ENCODE results near the gene ITPR1. TPM values are rescaled to one million over a fixed set of nuclear protein-coding genes. Genes with fewer than 3 reads are reported as not detected.

ITPR1 gene
- total RNA-seq, 1 donor from 2014 or later = 53.1 TPM

DNA sequence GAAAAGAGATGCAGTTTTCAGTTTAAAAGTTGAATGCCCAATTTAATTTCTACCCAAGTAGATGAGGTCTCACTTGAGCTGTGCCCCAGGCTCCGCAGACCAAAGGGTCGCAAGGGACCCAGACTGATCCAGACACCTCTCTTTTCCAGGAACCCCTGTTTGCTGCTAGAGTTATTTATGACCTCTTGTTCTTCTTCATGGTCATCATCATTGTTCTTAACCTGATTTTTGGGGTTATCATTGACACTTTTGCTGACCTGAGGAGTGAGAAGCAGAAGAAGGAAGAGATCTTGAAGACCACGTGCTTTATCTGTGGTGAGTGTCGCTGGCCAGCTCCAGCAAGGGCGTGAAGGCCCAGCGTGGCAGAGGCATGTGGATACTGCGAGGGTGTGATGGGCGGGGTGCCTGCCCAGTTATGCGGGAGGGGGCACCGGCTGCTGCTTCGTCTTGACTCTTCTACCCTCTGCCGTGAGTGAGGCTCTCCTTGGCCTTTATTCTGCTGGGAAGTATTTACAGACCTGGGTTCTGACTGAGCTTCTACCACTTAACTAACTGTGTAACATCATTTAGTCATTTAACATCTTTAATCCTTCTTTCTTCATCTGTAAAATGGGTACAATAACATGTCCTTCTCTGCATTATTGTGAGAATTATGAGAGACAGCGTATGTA lies 321.9 kb downstream of the ITPR1 start:
- H3K27ac Mint-ChIP-seq (ENCODE audit: unreplicated experiment) = peak overlapping the region; percentile 24

DNA sequence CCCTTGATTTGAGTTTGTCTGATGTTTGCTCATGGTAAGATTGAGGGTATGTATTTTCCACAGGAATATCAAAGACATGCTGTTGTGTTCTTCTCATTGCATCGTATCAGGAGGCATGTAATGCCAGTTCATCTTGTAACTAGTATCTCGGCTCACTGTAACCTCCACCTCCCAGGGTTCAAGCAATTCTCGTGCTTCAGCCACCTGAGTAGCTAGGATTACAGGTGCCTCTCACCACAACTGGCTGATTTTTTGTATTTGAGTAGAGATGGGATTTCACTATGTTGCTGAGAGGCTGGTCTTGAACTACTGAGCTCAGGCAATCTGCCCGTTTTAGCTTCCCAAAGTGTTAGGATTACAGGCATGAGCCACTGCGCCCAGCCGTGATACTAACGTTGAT lies 323.2 kb downstream of the ITPR1 start:
- Mint-ChIP-seq H3K4me3 (ENCODE audit: unreplicated experiment) (no peak overlapping the region), H3K27me3 (ENCODE audit: unreplicated experiment) (peaks cover 3% of the 10 kb centered on the region), H3K9me3 (ENCODE audit: unreplicated experiment) (peaks cover 8% of the 10 kb centered on the region), H3K4me1 (ENCODE audit: unreplicated experiment) (peaks cover 3% of the 10 kb centered on the region), H3K36me3 (ENCODE audit: low read depth, unreplicated experiment) (peaks cover 73% of the 10 kb centered on the region), H3K27ac (ENCODE audit: unreplicated experiment) (no peak overlapping the region)
- DNase-seq (ENCODE audit: low spot score) = no peak
- TF ChIP-seq, protein P1, sequence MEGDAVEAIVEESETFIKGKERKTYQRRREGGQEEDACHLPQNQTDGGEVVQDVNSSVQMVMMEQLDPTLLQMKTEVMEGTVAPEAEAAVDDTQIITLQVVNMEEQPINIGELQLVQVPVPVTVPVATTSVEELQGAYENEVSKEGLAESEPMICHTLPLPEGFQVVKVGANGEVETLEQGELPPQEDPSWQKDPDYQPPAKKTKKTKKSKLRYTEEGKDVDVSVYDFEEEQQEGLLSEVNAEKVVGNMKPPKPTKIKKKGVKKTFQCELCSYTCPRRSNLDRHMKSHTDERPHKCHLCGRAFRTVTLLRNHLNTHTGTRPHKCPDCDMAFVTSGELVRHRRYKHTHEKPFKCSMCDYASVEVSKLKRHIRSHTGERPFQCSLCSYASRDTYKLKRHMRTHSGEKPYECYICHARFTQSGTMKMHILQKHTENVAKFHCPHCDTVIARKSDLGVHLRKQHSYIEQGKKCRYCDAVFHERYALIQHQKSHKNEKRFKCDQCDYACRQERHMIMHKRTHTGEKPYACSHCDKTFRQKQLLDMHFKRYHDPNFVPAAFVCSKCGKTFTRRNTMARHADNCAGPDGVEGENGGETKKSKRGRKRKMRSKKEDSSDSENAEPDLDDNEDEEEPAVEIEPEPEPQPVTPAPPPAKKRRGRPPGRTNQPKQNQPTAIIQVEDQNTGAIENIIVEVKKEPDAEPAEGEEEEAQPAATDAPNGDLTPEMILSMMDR (IDR thresholded peaks at IDR 0.05; ENCODE audit: unreplicated experiment) = no peak

More for the DNA sequence above, 321.9 kb downstream of the ITPR1 start:
- H3K4me3 Mint-ChIP-seq (ENCODE audit: unreplicated experiment) = peak overlapping the region; percentile 68
- peaks cover 13% of the 10 kb centered on the region for H3K4me1 Mint-ChIP-seq (ENCODE audit: unreplicated experiment)
- peaks cover 8% of the 10 kb centered on the region for H3K9me3 Mint-ChIP-seq (ENCODE audit: unreplicated experiment)
- TF ChIP-seq, protein P1 (IDR thresholded peaks at IDR 0.05; ENCODE audit: unreplicated experiment) = no peak
- DNase-seq (ENCODE audit: low spot score) = no peak
- peaks cover 3% of the 10 kb centered on the region for H3K27me3 Mint-ChIP-seq (ENCODE audit: unreplicated experiment)
- H3K36me3 Mint-ChIP-seq (ENCODE audit: low read depth, unreplicated experiment) = peaks cover 66% of the 10 kb centered on the region

DNA sequence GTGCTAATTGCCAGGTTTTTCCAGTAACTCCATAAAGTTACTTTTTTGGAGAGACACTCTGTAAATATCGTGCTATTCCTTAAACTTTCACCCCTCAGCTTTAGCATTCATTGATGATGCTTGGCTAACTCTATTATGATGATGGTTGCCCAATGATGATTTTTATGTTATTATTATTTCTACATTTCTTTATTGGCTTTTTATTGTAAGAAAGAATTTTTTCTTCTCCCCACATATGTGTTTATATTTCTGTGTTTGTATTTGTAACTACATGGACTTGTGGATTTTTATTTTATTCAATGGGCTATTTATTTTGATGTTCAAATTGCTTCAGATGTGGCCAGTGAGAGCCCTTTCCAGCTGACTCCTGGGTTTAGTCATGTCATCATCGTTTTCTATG lies 323.6 kb downstream of the ITPR1 start:
- TF ChIP-seq, protein P1 (IDR thresholded peaks at IDR 0.05; ENCODE audit: unreplicated experiment) = no peak
- H3K9me3 Mint-ChIP-seq (ENCODE audit: unreplicated experiment) = peaks cover 8% of the 10 kb centered on the region
- peaks cover 76% of the 10 kb centered on the region for H3K36me3 Mint-ChIP-seq (ENCODE audit: low read depth, unreplicated experiment)
- no peak overlapping the region for H3K27ac Mint-ChIP-seq (ENCODE audit: unreplicated experiment)
- H3K27me3 Mint-ChIP-seq (ENCODE audit: unreplicated experiment) = peaks cover 3% of the 10 kb centered on the region
- peaks cover 3% of the 10 kb centered on the region for H3K4me1 Mint-ChIP-seq (ENCODE audit: unreplicated experiment)
- no peak for DNase-seq (ENCODE audit: low spot score)
- H3K4me3 Mint-ChIP-seq (ENCODE audit: unreplicated experiment) = peak overlapping the region; percentile 40

DNA sequence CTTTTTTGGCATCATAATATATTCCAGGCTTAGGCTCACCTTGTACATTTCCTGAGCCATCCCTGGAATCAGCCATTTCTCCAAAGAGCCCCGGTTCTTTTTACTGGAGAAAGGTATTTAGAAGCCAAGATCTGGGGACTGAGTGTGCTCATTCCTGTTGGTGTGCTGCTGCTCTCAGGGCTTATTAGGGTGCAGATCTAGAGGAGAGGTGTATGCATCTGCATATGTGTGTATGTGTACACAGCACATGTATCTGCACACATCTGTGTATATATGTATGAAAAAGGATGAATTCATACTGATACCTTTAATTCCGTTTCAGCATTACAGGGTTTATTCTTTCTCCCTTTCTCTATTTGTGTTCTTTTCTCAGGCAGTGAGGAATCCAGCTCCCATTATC lies 324.0 kb downstream of the ITPR1 start:
- TF ChIP-seq, protein P1 (IDR thresholded peaks at IDR 0.05; ENCODE audit: unreplicated experiment) = no peak
- Mint-ChIP-seq H3K27ac (ENCODE audit: unreplicated experiment) (no peak overlapping the region), H3K9me3 (ENCODE audit: unreplicated experiment) (peaks cover 8% of the 10 kb centered on the region), H3K4me1 (ENCODE audit: unreplicated experiment) (peaks cover 3% of the 10 kb centered on the region), H3K4me3 (ENCODE audit: unreplicated experiment) (peak overlapping the region; percentile 40), H3K36me3 (ENCODE audit: low read depth, unreplicated experiment) (peaks cover 79% of the 10 kb centered on the region), H3K27me3 (ENCODE audit: unreplicated experiment) (peaks cover 3% of the 10 kb centered on the region)
- DNase-seq (ENCODE audit: low spot score) = no peak

DNA sequence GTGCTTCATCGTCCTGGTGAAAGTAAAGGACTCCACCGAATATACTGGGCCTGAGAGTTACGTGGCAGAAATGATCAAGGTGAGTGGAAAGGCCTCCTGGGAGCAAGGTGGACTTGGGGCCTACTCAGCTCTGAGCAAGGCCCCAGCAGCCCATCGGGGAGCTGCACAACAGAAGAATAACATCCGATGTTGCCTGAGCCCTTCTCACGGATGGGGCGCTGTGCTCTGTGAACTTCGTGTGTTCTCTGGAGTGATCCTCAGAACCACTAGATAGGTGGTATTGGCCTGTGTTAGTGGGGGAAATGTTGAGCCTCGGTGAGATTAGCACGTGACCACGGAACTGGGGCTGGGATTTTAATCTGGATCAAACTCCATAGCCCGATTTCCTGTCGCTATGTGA lies 325.0 kb downstream of the ITPR1 start:
- TF ChIP-seq, protein P1 (IDR thresholded peaks at IDR 0.05; ENCODE audit: unreplicated experiment) = no peak
- no peak for DNase-seq (ENCODE audit: low spot score)
- peaks cover 8% of the 10 kb centered on the region for H3K9me3 Mint-ChIP-seq (ENCODE audit: unreplicated experiment)
- H3K4me1 Mint-ChIP-seq (ENCODE audit: unreplicated experiment) = peaks cover 3% of the 10 kb centered on the region
- H3K27me3 Mint-ChIP-seq (ENCODE audit: unreplicated experiment) = peaks cover 3% of the 10 kb centered on the region
- H3K4me3 Mint-ChIP-seq (ENCODE audit: unreplicated experiment) = peak overlapping the region; percentile 62
- peaks cover 78% of the 10 kb centered on the region for H3K36me3 Mint-ChIP-seq (ENCODE audit: low read depth, unreplicated experiment)
- no peak overlapping the region for H3K27ac Mint-ChIP-seq (ENCODE audit: unreplicated experiment)
